Measurements from ENCODE around the gene TULP4. TPM values are rescaled to one million over a fixed set of nuclear protein-coding genes. Genes with fewer than 3 reads are reported as not detected.

The TULP4 gene
- total RNA-seq, 1 experiment from 2014 or later = 21.5 TPM

DNA sequence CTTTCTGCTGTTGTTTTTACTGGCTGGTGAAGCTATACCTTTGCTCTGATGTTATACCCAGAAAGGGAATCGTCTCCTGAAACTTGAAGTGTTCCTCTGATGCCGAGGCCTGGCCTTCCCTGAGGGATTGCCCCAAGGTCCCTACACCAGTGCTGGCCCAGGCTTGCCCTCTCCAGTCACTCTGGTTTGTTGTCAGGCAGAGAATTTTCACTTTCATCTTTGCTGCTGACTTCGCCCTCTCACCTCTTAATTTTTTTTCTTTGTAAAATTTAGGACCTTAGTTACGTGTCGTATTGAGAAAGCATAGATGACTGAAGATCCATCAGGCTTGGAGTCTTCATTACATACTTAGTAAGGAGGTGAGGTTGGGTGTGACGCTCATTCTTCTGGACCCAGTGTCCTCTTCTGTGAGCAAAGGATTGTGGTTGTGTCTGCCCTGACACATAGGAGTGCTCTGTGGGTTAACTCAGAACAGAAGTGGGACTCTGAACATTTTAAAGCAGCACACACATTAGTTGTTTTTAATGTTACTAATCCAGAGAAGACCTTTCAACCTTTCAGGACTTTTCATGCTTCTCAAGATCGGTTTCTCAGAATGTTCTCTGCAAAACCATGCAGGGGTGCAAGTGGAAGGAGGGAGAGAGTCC is 45.4 kb downstream of the TULP4 start:
- no peaks in the 10 kb centered on the region for H3K27me3 ChIP-seq (ENCODE audit: low read length)
- DNase-seq (no peak), ATAC-seq (no peak)
- ChIA-PET POLR2A (ENCODE audit: unreplicated experiment) (no interaction called here), CTCF (no interaction called here)
- H3F3A ChIP-seq (ENCODE audit: low read length, unreplicated experiment) = no peaks in the 10 kb centered on the region
- no peaks in the 10 kb centered on the region for H3K4me1 ChIP-seq (ENCODE audit: insufficient read depth, low read length)
- no peaks in the 10 kb centered on the region for H3K9me2 ChIP-seq (replicated peaks; ENCODE audit: low read length)
- H4K20me1 ChIP-seq (ENCODE audit: low read length) = no peaks in the 10 kb centered on the region
- no peak overlapping the region for H3K4me3 ChIP-seq (ENCODE audit: low read length)
- no peak overlapping the region for H2AFZ ChIP-seq (ENCODE audit: low read length)
- H3K4me2 ChIP-seq (ENCODE audit: low read length) = no peak overlapping the region
- H3K9ac ChIP-seq (ENCODE audit: low read length) = no peak overlapping the region
- H3K79me2 ChIP-seq (ENCODE audit: low read length) = no peaks in the 10 kb centered on the region
- no peaks in the 10 kb centered on the region for H3K36me3 ChIP-seq (ENCODE audit: low read depth, low read length)
- H3K9me3 ChIP-seq (ENCODE audit: low read length) = no peaks in the 10 kb centered on the region
- BruUV-seq (replicated peaks) = no TSS peak
- TF ChIP-seq, protein P1, sequence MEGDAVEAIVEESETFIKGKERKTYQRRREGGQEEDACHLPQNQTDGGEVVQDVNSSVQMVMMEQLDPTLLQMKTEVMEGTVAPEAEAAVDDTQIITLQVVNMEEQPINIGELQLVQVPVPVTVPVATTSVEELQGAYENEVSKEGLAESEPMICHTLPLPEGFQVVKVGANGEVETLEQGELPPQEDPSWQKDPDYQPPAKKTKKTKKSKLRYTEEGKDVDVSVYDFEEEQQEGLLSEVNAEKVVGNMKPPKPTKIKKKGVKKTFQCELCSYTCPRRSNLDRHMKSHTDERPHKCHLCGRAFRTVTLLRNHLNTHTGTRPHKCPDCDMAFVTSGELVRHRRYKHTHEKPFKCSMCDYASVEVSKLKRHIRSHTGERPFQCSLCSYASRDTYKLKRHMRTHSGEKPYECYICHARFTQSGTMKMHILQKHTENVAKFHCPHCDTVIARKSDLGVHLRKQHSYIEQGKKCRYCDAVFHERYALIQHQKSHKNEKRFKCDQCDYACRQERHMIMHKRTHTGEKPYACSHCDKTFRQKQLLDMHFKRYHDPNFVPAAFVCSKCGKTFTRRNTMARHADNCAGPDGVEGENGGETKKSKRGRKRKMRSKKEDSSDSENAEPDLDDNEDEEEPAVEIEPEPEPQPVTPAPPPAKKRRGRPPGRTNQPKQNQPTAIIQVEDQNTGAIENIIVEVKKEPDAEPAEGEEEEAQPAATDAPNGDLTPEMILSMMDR (conservative IDR thresholded peaks at IDR 0.05; ENCODE audit: low read depth, low read length) = no peak
- TF ChIP-seq EZH2 (IDR thresholded peaks at IDR 0.05; ENCODE audit: low read length, unreplicated experiment) = no peak
- TF ChIP-seq EZH2phosphoT487 (IDR thresholded peaks at IDR 0.05; ENCODE audit: borderline replicate concordance, low read length) = no peak
- intact Hi-C loops (cut with micrococcal nuclease) = no loop called here
- no peak overlapping the region for H3K27ac ChIP-seq (ENCODE audit: low read length)

DNA sequence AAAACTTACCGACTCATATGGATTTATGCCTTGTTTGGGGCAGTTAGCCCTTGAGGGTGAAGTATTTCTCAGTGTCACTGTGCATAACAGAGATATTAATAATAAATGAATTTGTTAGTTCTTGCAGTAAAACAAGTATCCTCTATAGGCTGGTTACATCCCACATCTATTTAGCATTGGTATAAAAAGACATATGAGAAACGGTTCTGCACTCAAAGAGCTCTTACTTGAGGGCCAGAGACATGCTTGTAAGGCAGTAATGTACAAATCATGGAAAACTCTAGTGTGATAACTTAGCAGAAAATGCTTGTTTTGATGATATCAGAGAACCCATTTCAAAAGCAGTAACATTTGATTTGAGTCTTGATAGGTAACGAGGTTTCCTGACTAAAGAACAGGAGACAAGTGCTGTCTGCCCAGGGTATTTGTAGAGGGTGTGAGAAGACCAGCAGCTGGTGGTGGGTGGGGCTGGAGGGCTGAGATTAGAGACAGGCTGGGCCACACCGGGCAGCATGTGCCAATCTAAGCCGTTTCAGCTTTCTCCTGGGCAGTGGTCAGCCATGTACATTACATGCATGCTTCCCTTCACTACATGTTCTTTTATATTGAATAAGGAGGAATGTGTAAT is 46.3 kb downstream of the TULP4 start:
- no peak overlapping the region for H3K9ac ChIP-seq (ENCODE audit: low read length)
- H3K4me2 ChIP-seq (ENCODE audit: low read length) = no peak overlapping the region
- no peak for ATAC-seq
- POLR2A ChIA-PET (ENCODE audit: unreplicated experiment) = no interaction called here
- H4K20me1 ChIP-seq (ENCODE audit: low read length) = no peaks in the 10 kb centered on the region
- no peaks in the 10 kb centered on the region for H3K9me3 ChIP-seq (ENCODE audit: low read length)
- H3K9me2 ChIP-seq (replicated peaks; ENCODE audit: low read length) = no peaks in the 10 kb centered on the region
- no TSS peak for BruUV-seq (replicated peaks)
- intact Hi-C loops (cut with micrococcal nuclease) = no loop called here
- TF ChIP-seq, protein P1 (conservative IDR thresholded peaks at IDR 0.05; ENCODE audit: low read depth, low read length) = no peak
- no peak for TF ChIP-seq EZH2phosphoT487 (IDR thresholded peaks at IDR 0.05; ENCODE audit: borderline replicate concordance, low read length)
- TF ChIP-seq EZH2 (IDR thresholded peaks at IDR 0.05; ENCODE audit: low read length, unreplicated experiment) = no peak
- H3K4me3 ChIP-seq (ENCODE audit: low read length) = no peak overlapping the region
- no peaks in the 10 kb centered on the region for H3K36me3 ChIP-seq (ENCODE audit: low read depth, low read length)
- no peak overlapping the region for H3K27ac ChIP-seq (ENCODE audit: low read length)
- H3K79me2 ChIP-seq (ENCODE audit: low read length) = no peaks in the 10 kb centered on the region
- H3F3A ChIP-seq (ENCODE audit: low read length, unreplicated experiment) = no peaks in the 10 kb centered on the region
- H3K27me3 ChIP-seq (ENCODE audit: low read length) = no peaks in the 10 kb centered on the region
- H3K4me1 ChIP-seq (ENCODE audit: insufficient read depth, low read length) = no peaks in the 10 kb centered on the region
- no peak for DNase-seq
- no peak overlapping the region for H2AFZ ChIP-seq (ENCODE audit: low read length)
- CTCF ChIA-PET = no interaction called here

DNA sequence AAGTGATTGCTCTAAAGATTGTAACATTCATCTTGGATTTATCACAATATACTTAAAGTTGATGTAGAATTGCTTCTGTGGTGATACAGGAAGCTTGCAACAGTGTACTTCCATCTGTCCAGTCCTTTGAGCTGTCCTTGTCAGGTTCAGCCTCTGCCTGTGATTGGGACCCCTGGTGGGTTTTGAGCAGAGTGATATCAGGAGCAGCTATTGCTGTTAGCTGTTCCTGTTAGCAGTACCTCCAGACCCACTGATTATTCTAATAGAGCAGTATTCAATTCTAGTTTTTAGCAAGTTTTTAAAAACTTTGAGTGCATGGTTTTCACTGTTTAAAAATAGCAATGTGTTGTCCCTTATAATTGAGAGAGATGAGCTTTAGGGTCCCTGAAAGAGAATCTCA is 48.8 kb downstream of the TULP4 start:
- Histone ChIP-seq H3K4me3 (ENCODE audit: low read length) (no peak overlapping the region), H3F3A (ENCODE audit: low read length, unreplicated experiment) (no peaks in the 10 kb centered on the region), H4K20me1 (ENCODE audit: low read length) (no peaks in the 10 kb centered on the region), H2AFZ (ENCODE audit: low read length) (no peak overlapping the region), H3K36me3 (ENCODE audit: low read depth, low read length) (no peaks in the 10 kb centered on the region), H3K9me3 (ENCODE audit: low read length) (no peaks in the 10 kb centered on the region), H3K4me1 (ENCODE audit: insufficient read depth, low read length) (no peaks in the 10 kb centered on the region), H3K9me2 (replicated peaks; ENCODE audit: low read length) (no peaks in the 10 kb centered on the region), H3K9ac (ENCODE audit: low read length) (no peak overlapping the region), H3K27ac (ENCODE audit: low read length) (no peak overlapping the region), H3K4me2 (ENCODE audit: low read length) (no peak overlapping the region), H3K27me3 (ENCODE audit: low read length) (no peaks in the 10 kb centered on the region), H3K79me2 (ENCODE audit: low read length) (no peaks in the 10 kb centered on the region)
- no TSS peak for BruUV-seq (replicated peaks)
- TF ChIP-seq, protein P1 (conservative IDR thresholded peaks at IDR 0.05; ENCODE audit: low read depth, low read length) = no peak
- TF ChIP-seq EZH2 (IDR thresholded peaks at IDR 0.05; ENCODE audit: low read length, unreplicated experiment) (no peak), EZH2phosphoT487 (IDR thresholded peaks at IDR 0.05; ENCODE audit: borderline replicate concordance, low read length) (no peak)
- ATAC-seq = no peak
- no peak for DNase-seq
- intact Hi-C loops (cut with micrococcal nuclease) = no loop called here
- POLR2A ChIA-PET (ENCODE audit: unreplicated experiment) = interaction anchor here (0.6 kb wide), 1 partner anchor 9 kb away, joined by 3 read pairs; no protein-coding TSS in a partner anchor
- CTCF ChIA-PET = no interaction called here

Measured in PC-3 (cell line).